RWPE2 (cell line): ENCODE measurements around the gene ZNF8.
"Not testable (repeated sequence)": the region's sequence is repeated elsewhere in the genome, so short reads cannot be mapped to it uniquely, and the experiment has no call there.

Experiments used
- ATAC-seq: fragments of 200-7000 bp; cut with Tn5 transposase; 3 replicates; pipeline ENCODE4 v1.9.1; 2021; ENCODE audit warnings: low read depth
- DNase-seq: peaks from one replicate; pipeline ENCODE4 v3.0.0-alpha.2; 2020; ENCODE audit warnings: low spot score
- H3K27ac ChIP-seq: fragments of 450-650 bp; 2 replicates; pipeline ENCODE4 v1.5.1; 2017; ENCODE audit warnings: mild to moderate bottlenecking; ENCODE audit not compliant: poor library complexity, severe bottlenecking
- H3K27me3 ChIP-seq: fragments of 250-450 bp; sonication (Bioruptor Pico); 2 replicates; pipeline ENCODE4 v1.5.1; 2021; ENCODE audit warnings: mild to moderate bottlenecking, moderate library complexity; ENCODE audit not compliant: insufficient read depth, poor library complexity, severe bottlenecking
- H3K36me3 ChIP-seq: fragments of 250-450 bp; sonication (Bioruptor Pico); 2 replicates; pipeline ENCODE4 v1.5.1; 2020; ENCODE audit warnings: low read depth, mild to moderate bottlenecking, moderate library complexity
- H3K4me1 ChIP-seq: fragments of 250-450 bp; sonication (Bioruptor Pico); 2 replicates; pipeline ENCODE4 v1.5.1; 2021; ENCODE audit warnings: mild to moderate bottlenecking, moderate library complexity; ENCODE audit not compliant: insufficient read depth, poor library complexity, severe bottlenecking
- H3K4me3 ChIP-seq: fragments of 250-450 bp; sonication (Bioruptor Pico); 2 replicates; pipeline ENCODE4 v1.5.1; 2021; ENCODE audit warnings: mild to moderate bottlenecking, moderate library complexity; ENCODE audit not compliant: severe bottlenecking
- H3K9me3 ChIP-seq: fragments of 250-450 bp; sonication (Bioruptor Pico); 2 replicates; pipeline ENCODE4 v1.5.1; 2021; ENCODE audit warnings: mild to moderate bottlenecking, moderate library complexity; ENCODE audit not compliant: severe bottlenecking
- CTCF ChIP-seq: fragments of 450-650 bp; IDR thresholded peaks from one replicate; pipeline ENCODE4 v1.5.1; 2017; ENCODE audit warnings: mild to moderate bottlenecking, moderate library complexity; ENCODE audit not compliant: poor library complexity, severe bottlenecking

Gene ZNF8

GRCh38 chr19:58252102-58252685, 26.6 kb upstream of the ZNF8 start:
- Histone ChIP-seq H3K27me3 (no peaks in the 10 kb centered on the region), H3K9me3 (peaks cover 39% of the 10 kb centered on the region), H3K36me3 (peaks cover 96% of the 10 kb centered on the region), H3K4me1 (no peaks in the 10 kb centered on the region), H3K4me3 (no peak overlapping the region), H3K27ac (no peak overlapping the region)
- ATAC-seq (no peak), DNase-seq (no peak)
- TF ChIP-seq CTCF, result no peak

DNA sequence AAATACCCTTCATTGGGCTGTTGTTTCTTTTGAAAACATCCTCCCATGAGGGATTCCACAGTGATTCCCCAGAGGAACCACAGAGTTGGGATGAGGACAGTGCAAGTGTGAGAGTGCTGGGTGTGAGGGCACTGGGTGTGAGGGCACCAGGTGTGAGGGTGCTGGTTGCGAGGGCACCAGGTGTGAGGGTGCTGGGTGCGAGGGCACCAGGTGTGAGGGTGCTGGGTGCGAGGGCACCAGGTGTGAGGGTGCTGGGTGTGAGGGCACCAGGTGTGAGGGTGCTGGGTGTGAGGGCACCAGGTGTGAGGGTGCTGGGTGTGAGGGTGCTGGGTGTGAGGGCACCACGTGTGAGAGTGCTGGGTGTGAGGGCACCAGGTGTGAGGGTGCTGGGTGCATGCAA, 20.5 kb upstream of the ZNF8 start:
- peaks cover 85% of the 10 kb centered on the region for H3K36me3 ChIP-seq
- not testable (repeated sequence) for ATAC-seq, H3K4me3 ChIP-seq, H3K4me1 ChIP-seq, H3K27me3 ChIP-seq, DNase-seq, H3K27ac ChIP-seq
- H3K9me3 ChIP-seq, result peaks cover 49% of the 10 kb centered on the region

- no peaks in the 10 kb centered on the region for H3K27me3 ChIP-seq
- TF ChIP-seq CTCF, result no peak
- H3K4me1 ChIP-seq, result no peaks in the 10 kb centered on the region
- H3K27ac ChIP-seq, result no peak overlapping the region
- H3K9me3 ChIP-seq, result peaks cover 58% of the 10 kb centered on the region
- ATAC-seq (no peak), DNase-seq (no peak)
- peaks cover 67% of the 10 kb centered on the region for H3K36me3 ChIP-seq
- no peak overlapping the region for H3K4me3 ChIP-seq
These were observed 17.2 kb upstream of the ZNF8 start for GRCh38 chr19:58261600-58261967.

DNA sequence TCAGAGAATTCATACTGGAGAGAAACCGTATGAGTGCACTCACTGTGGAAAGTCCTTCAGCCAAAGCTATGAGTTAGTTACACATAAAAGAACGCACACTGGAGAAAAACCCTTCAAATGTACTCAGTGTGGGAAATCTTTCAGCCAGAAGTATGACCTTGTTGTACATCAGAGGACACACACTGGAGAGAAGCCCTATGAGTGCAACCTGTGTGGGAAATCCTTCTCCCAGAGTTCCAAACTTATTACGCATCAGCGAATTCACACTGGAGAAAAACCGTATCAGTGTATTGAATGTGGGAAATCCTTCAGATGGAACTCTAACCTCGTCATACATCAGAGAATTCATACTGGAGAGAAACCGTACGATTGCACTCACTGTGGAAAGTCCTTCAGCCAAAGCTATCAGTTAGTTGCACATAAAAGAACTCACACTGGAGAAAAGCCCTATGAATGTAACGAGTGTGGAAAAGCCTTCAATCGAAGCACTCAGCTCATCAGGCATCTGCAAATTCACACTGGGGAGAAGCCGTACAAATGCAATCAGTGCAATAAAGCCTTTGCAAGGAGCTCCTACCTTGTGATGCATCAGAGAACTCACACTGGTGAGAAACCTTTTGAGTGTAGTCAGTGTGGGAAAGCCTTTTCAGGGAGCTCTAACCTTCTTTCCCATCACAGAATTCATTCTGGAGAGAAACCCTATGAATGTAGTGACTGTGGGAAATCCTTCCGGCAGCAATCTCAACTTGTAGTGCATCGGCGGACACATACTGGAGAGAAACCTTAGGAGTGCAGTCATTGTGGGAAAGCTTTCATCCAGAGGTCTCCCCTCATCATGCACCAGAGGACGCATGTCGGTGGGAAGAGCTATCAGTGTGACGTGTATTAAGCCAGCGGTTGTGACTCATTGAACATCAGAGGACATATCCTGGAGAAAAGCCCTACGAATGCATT, 16.5 kb upstream of the ZNF8 start:
- Histone ChIP-seq H3K4me1 (no peaks in the 10 kb centered on the region), H3K4me3 (no peak overlapping the region), H3K27me3 (no peaks in the 10 kb centered on the region), H3K27ac (no peak overlapping the region), H3K36me3 (peaks cover 61% of the 10 kb centered on the region), H3K9me3 (peaks cover 65% of the 10 kb centered on the region)
- no peak for TF ChIP-seq CTCF
- DNase-seq (no peak), ATAC-seq (no peak)

DNA sequence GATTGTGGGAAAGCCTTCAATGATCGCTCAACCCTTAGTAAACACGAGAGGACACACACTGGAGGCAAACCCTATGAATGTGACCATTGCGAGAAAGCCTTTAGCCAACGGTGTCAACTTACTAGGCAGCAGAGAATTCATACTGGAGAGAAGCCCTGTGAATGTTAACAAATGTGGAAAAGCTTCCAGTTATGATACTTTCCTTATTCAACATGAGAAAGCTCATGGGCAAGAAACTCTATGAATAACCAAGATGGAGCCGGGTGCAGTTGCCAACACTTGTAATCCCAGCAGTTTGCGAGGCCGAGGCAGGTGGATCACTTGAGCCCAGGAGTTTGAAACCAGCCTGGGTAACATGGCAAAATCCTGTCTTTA, 15.8 kb upstream of the ZNF8 start:
- ATAC-seq (no peak), DNase-seq (no peak)
- TF ChIP-seq CTCF, result no peak
- peaks cover 65% of the 10 kb centered on the region for H3K9me3 ChIP-seq
- no peaks in the 10 kb centered on the region for H3K27me3 ChIP-seq
- no peaks in the 10 kb centered on the region for H3K4me1 ChIP-seq
- no peak overlapping the region for H3K4me3 ChIP-seq
- H3K27ac ChIP-seq, result no peak overlapping the region
- H3K36me3 ChIP-seq, result peaks cover 59% of the 10 kb centered on the region
